Esophagus mucosa (tissue), 1 donor: ENCODE results near the gene CD3G. TPM values are rescaled to one million over a fixed set of nuclear protein-coding genes. Genes with fewer than 3 reads are reported as not detected.
"Not testable (repeated sequence)": the region's sequence is repeated elsewhere in the genome, so short reads cannot be mapped to it uniquely, and the experiment has no call there.

Source experiments
- ATAC-seq: fragments of 200-7000 bp; cut with Tn5 transposase; one replicate; pipeline ENCODE4 v1.9.1; 2020
- total RNA-seq: library from RNA; stranded (reverse); gene quantifications from one replicate; pipeline ENCODE4 v1.2.4, GENCODE V29; 2023
- donor health status: DM: yes; HTN: yes; CAD: no.

The CD3G gene
- total RNA-seq, result 0.76 TPM

GRCh38 chr11:118343981-118344515, at the start of gene CD3G:
Gene CD3G (plus strand): TSS chr11:118344344. CDS start chr11:118344424, 80 bp downstream.
- peak; percentile 12 for ATAC-seq

GRCh38 chr11:118295199-118295598, 48.9 kb upstream of the CD3G start:
- no peak for ATAC-seq

- peak; percentile 68 for ATAC-seq
Measured at GRCh38 chr11:118295815-118296454, 48.2 kb upstream of the CD3G start.

- no peak for ATAC-seq
Measured at GRCh38 chr11:118301600-118302195, 42.4 kb upstream of the CD3G start.

- ATAC-seq, result no peak
Measured at GRCh38 chr11:118304227-118304567, 39.9 kb upstream of the CD3G start.

- no peak for ATAC-seq
Measured at GRCh38 chr11:118304568-118305248, 39.4 kb upstream of the CD3G start, which contains the start of gene CD3E. Gene CD3E (plus strand): TSS chr11:118304730. CDS start chr11:118304953, 223 bp downstream.

- ATAC-seq, result no peak
Measured at GRCh38 chr11:118305726-118306125, 38.4 kb upstream of the CD3G start.

- no peak for ATAC-seq
Measured at GRCh38 chr11:118306556-118306955, 37.6 kb upstream of the CD3G start.

GRCh38 chr11:118308995-118309528, 35.1 kb upstream of the CD3G start:
- not testable (repeated sequence) for ATAC-seq

- ATAC-seq, result no peak
Measured at GRCh38 chr11:118310271-118310670, 33.9 kb upstream of the CD3G start.

GRCh38 chr11:118310781-118311485, 33.2 kb upstream of the CD3G start:
- no peak for ATAC-seq

- no peak for ATAC-seq
Measured at GRCh38 chr11:118311518-118311917, 32.6 kb upstream of the CD3G start.

- ATAC-seq, result no peak
Measured at GRCh38 chr11:118312328-118312727, 31.8 kb upstream of the CD3G start.

GRCh38 chr11:118313242-118313641, 30.9 kb upstream of the CD3G start:
- ATAC-seq, result no peak

GRCh38 chr11:118314988-118315411, 29.1 kb upstream of the CD3G start:
- ATAC-seq, result no peak

- no peak for ATAC-seq
Measured at GRCh38 chr11:118318124-118318523, 26.0 kb upstream of the CD3G start.

GRCh38 chr11:118318581-118319336, 25.4 kb upstream of the CD3G start:
- peak; percentile 43 for ATAC-seq

GRCh38 chr11:118319337-118319707, 24.8 kb upstream of the CD3G start:
- ATAC-seq, result no peak

GRCh38 chr11:118320515-118320914, 23.6 kb upstream of the CD3G start:
- ATAC-seq, result no peak

- ATAC-seq, result no peak
Measured at GRCh38 chr11:118321386-118322082, 22.6 kb upstream of the CD3G start.

- no peak for ATAC-seq
Measured at GRCh38 chr11:118322721-118323120, 21.4 kb upstream of the CD3G start.
